Measurements from ENCODE around the gene TNFRSF1A. TPM values are rescaled to one million over a fixed set of nuclear protein-coding genes. Genes with fewer than 3 reads are reported as not detected.
"Not testable (repeated sequence)": the region's sequence is repeated elsewhere in the genome, so short reads cannot be mapped to it uniquely, and the experiment has no call there.

The TNFRSF1A gene
- total RNA-seq, 1 donor from 2014 or later = 44.0 TPM

- ATAC-seq (peak; percentile 42), DNase-seq (peak; percentile 69)
- intact Hi-C loops (cut with micrococcal nuclease) = no loop called here
Measured at GRCh38 chr12:6361834-6362233, 20.0 kb upstream of the TNFRSF1A start.

GRCh38 chr12:6360578-6361490 lies 19.0 kb upstream of the TNFRSF1A start:
- no peak for DNase-seq
- ATAC-seq = no peak
- intact Hi-C loops (cut with micrococcal nuclease) = no loop called here

GRCh38 chr12:6360080-6360571 lies 18.2 kb upstream of the TNFRSF1A start:
- intact Hi-C loops (cut with micrococcal nuclease) = no loop called here

GRCh38 chr12:6358881-6359280 lies 17.0 kb upstream of the TNFRSF1A start:
- DNase-seq (no peak), ATAC-seq (no peak)
- intact Hi-C loops (cut with micrococcal nuclease) = no loop called here

More at GRCh38 chr12:6360080-6360571, 18.2 kb upstream of the TNFRSF1A start:
- DNase-seq (no peak), ATAC-seq (no peak)

GRCh38 chr12:6356374-6356820 lies 14.5 kb upstream of the TNFRSF1A start:
- ATAC-seq = no peak
- intact Hi-C loops (cut with micrococcal nuclease) = no loop called here
- DNase-seq = no peak

GRCh38 chr12:6355491-6356373 lies 13.9 kb upstream of the TNFRSF1A start:
- no peak for DNase-seq
- ATAC-seq = no peak
- intact Hi-C loops (cut with micrococcal nuclease) = no loop called here

- ATAC-seq (no peak), DNase-seq (no peak)
- intact Hi-C loops (cut with micrococcal nuclease) = no loop called here
Measured at GRCh38 chr12:6354495-6355393, 12.9 kb upstream of the TNFRSF1A start.

- intact Hi-C loops (cut with micrococcal nuclease) = no loop called here
- ATAC-seq (peak; percentile 54), DNase-seq (no peak)
Measured at GRCh38 chr12:6352193-6353173, 10.6 kb upstream of the TNFRSF1A start.

GRCh38 chr12:6351622-6352021 lies 9.7 kb upstream of the TNFRSF1A start:
- intact Hi-C loops (cut with micrococcal nuclease) = no loop called here
- DNase-seq (no peak), ATAC-seq (no peak)

- intact Hi-C loops (cut with micrococcal nuclease) = no loop called here
- DNase-seq (peak; percentile 74), ATAC-seq (peak; percentile 78)
Measured at GRCh38 chr12:6347367-6348338, 5.8 kb upstream of the TNFRSF1A start.

GRCh38 chr12:6346942-6347341 lies 5.1 kb upstream of the TNFRSF1A start:
- no peak for ATAC-seq
- intact Hi-C loops (cut with micrococcal nuclease) = no loop called here
- no peak for DNase-seq

- no peak for DNase-seq
- ATAC-seq = no peak
- intact Hi-C loops (cut with micrococcal nuclease) = no loop called here
Measured at GRCh38 chr12:6346235-6346832, 4.5 kb upstream of the TNFRSF1A start.

GRCh38 chr12:6345319-6346091 lies 3.6 kb upstream of the TNFRSF1A start:
- DNase-seq (peak; percentile 27), ATAC-seq (no peak)
- intact Hi-C loops (cut with micrococcal nuclease) = no loop called here

GRCh38 chr12:6344101-6344660 lies 2.3 kb upstream of the TNFRSF1A start:
- intact Hi-C loops (cut with micrococcal nuclease); DNase-seq; ATAC-seq: not testable (repeated sequence)

GRCh38 chr12:6343518-6343917 lies 1.6 kb upstream of the TNFRSF1A start:
- DNase-seq (peak; percentile 51), ATAC-seq (no peak)
- intact Hi-C loops (cut with micrococcal nuclease) = no loop called here

Measured in left ventricle myocardium superior (tissue), 1 donor.